Tracheal epithelial cell (primary cell): ENCODE data around the gene TOMM6. TPM values are rescaled to one million over a fixed set of nuclear protein-coding genes. Genes with fewer than 3 reads are reported as not detected.

Experiments
- total RNA-seq: library from RNA; depleted of rRNA; stranded (reverse); fragments of >200 nt; gene quantifications from 2 replicates; pipeline ENCODE4 v1.2.1, GENCODE V29; 2014

The TOMM6 gene
- 74.2 and 76.5 TPM in 2 replicates for total RNA-seq

DNA sequence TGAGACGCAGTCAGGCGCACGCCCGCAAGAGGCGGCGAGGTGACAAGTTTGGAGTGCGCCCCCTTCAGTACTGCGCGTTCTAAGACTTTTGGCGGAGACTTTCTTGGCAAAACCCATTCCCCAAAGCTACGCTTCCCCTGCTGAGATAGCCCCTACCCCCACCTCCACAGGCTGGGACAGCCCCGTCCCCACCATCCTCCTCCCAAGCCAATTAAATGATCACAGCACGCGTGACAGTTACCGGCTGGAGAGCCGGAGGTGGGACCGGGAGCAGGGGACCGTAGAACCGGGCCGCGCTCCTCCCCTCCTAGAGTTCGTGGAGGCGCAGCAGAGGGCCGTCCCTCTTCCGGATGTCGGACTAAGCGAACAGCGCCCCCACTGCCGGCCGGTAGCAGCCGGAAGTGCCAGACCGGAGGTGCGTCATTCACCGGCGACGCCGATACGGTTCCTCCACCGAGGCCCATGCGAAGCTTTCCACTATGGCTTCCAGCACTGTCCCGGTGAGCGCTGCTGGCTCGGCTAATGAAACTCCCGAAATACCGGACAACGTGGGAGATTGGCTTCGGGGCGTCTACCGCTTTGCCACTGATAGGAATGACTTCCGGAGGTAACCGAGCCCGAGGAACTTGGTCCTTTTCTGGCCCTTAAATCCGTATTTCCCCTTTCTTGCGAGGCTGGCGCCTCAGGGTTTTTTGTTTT lies at the start of gene TOMM6:
TOMM6 (plus strand) TSS at position 476 of the 699 bp plus-strand sequence; CDS start at position 480, 4 bp downstream.

DNA sequence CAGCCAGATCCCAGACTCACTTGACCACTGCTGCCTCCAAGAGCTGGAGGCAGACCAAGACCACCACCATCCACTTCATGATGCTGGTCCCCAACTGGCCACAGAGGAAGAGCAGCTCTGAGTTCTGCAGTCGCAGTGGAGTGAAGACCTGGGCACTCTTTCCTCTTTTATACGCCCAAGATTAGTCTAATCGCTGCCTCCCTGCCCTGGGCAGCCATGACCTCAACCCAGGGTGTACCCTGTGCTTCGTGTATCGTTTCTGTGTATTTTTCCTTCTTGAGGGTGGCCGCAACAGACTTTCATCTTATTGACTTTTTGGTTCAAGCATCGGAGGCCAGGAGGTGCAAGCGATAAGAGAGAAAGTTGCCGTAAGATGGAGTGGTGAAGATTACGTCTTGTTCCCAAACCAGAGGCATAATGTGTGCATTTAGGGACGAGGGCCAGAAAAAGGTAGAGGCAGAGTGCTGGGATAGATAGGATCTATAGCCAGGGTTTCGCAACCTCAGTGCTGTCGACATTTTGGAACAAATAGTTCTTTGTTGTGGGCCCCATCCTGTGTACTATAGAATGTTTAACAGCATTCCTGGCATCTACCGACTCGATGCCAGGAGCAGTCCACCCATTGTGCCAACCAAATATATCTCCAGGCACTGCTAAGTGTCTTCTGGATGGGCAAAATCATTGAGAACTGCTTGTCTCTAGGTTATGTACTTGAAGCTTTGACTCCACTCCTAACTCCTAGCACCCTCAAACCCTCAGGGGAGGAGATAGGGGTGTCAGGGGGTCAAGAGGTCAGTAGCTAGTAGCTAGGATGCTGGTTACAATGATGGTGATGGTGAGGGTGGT lies 40.0 kb upstream of the TOMM6 start, which contains the start of gene PGC:
PGC (minus strand) TSS at position 142 of the 846 bp plus-strand sequence; CDS start at position 79, 63 bp downstream.

DNA sequence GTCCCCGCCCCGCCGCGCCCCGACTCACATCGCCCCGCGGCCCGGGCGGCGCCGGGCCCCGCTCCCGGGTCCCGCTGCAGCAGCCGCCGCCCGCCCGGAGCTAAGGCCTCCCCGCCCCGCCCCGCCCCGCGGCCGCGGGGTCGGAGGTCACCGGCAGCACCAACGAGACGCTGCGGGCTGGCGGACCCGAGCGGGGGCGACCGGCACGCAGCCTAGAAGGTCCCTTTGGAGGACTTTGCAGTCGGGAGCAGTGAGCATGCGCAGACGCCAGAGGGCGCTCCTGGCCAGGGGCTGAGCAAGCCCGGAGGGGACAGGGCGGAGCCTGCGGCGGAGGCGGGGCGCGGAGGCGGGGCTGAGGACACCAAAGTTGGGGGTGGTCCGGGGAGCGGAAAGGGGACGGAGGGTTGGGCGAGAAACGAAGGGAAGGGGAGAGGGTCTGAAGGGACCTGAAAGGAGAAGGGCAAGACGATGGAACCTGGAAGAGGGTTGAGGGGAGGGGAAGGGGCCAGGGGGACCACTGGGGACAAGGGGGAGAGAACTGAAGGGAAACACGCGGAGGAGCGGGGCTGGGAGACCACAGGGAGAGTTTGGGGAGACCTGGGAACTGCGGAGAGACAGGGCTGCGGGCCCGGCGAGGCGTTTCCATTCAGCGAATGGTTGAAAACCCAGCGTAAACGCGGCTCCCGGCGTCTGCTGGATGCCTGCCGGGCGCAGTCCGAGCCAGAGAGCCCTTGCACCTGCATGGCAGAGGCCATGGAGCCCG lies 7.5 kb upstream of the TOMM6 start, which contains the start of gene FRS3:
FRS3 (minus strand) TSS at position 113 of the 763 bp plus-strand sequence. CDS start 2,913 bp downstream, outside the sequence.

DNA sequence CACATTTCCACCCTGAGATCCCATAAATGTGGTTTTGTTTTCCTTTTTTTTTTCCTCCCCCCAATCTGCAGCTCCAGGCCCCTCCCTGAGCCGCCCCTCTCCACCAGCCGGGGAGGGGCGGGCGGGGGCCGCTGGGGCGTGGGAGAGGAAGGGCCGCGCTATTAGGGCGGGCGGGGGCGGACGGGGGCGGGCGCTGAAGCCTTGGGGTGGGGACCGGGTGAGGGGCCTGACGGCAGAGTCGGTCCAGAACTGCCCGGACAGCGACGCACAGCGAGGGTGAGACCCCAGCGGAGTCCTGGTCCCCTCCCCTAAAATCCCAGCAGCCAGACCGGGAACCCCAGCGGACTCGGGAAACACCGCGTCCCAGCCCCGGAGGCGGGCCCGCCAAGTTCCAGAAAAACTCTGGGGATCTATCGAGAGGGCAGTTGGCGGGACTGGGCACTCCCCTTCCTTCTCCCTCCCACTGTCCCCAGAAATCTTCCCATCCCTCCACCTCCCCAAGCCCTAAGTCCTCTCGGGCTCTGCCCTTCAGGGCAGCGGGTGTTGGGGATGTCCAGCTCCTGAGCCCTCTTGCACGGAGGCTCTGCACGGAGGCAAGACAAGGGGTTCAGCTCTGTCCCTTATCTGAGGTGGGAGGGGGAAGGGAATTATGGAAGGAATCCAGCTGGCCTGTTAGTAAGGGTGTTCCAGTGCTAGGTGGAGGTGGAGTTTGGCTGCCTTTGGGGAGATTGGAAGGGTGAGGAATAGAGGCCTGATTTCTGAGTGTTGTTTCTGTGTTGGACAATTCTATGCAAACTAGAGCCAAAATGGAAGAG lies 6.7 kb upstream of the TOMM6 start, which contains the start of gene PRICKLE4:
PRICKLE4 (plus strand) TSS at position 232 of the 815 bp plus-strand sequence. CDS start 2,692 bp downstream, outside the sequence.

Other genes with a start within 250 kb of the TOMM6 start
- gene FOXP4, start 241.3 kb upstream of the TOMM6 start, total RNA-seq = 1.4 and 2.3 TPM in 2 replicates
- gene MDFI, start 149.2 kb upstream of the TOMM6 start, total RNA-seq = 112 and 113 TPM in 2 replicates
- 10.8 and 11.5 TPM in 2 replicates for gene TFEB, start 52.1 kb upstream of the TOMM6 start, total RNA-seq
- gene PGC, start 40.3 kb upstream of the TOMM6 start, total RNA-seq = not detected in 2 replicates
- gene FRS3, start 7.8 kb upstream of the TOMM6 start, total RNA-seq = 0.43 and 0.72 TPM in 2 replicates
- 1.9 TPM in 1 of 2 replicates, not detected in the other for gene PRICKLE4, start 6.9 kb upstream of the TOMM6 start, total RNA-seq
- gene USP49, start 107.7 kb downstream of the TOMM6 start, total RNA-seq = 1.9 TPM in 2 replicates
- gene MED20, start 133.4 kb downstream of the TOMM6 start, total RNA-seq = 21.0 and 42.0 TPM in 2 replicates
- gene BYSL, start 133.8 kb downstream of the TOMM6 start, total RNA-seq = 16.6 and 19.3 TPM in 2 replicates
- gene CCND3, start 154.1 kb downstream of the TOMM6 start, total RNA-seq = 35.6 and 35.7 TPM in 2 replicates